Measurements from ENCODE around the gene KLF6. TPM values are rescaled to one million over a fixed set of nuclear protein-coding genes. Genes with fewer than 3 reads are reported as not detected.

KLF6 gene
- total and polyA plus RNA-seq, 9 of the 15 experiments (the other 6 are each of a cell fraction or from before 2014, with no cell fraction given), result 3.2 to 23.9 (median 8.0) TPM

DNA sequence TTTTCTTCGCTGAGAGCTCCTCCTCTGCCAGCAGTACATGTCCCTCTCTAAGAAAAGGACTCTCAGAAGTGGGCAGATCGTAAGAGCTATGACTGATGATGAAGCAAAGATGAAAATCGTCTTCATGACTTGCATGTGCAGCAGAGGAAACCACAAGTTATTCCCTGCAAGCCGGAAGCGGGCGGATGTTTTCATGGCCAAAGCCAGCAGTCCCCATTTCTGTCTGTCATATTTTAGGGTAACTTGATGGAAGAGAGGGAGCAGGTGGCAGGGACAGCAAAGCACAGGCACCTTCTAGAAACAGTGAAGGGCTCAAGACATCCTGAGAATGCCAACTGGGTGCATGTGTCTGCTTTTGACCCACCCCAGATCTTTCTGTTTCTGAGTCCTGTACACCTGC lies 19.9 kb downstream of the KLF6 start (continued):
- TF ChIP-seq, protein P1, sequence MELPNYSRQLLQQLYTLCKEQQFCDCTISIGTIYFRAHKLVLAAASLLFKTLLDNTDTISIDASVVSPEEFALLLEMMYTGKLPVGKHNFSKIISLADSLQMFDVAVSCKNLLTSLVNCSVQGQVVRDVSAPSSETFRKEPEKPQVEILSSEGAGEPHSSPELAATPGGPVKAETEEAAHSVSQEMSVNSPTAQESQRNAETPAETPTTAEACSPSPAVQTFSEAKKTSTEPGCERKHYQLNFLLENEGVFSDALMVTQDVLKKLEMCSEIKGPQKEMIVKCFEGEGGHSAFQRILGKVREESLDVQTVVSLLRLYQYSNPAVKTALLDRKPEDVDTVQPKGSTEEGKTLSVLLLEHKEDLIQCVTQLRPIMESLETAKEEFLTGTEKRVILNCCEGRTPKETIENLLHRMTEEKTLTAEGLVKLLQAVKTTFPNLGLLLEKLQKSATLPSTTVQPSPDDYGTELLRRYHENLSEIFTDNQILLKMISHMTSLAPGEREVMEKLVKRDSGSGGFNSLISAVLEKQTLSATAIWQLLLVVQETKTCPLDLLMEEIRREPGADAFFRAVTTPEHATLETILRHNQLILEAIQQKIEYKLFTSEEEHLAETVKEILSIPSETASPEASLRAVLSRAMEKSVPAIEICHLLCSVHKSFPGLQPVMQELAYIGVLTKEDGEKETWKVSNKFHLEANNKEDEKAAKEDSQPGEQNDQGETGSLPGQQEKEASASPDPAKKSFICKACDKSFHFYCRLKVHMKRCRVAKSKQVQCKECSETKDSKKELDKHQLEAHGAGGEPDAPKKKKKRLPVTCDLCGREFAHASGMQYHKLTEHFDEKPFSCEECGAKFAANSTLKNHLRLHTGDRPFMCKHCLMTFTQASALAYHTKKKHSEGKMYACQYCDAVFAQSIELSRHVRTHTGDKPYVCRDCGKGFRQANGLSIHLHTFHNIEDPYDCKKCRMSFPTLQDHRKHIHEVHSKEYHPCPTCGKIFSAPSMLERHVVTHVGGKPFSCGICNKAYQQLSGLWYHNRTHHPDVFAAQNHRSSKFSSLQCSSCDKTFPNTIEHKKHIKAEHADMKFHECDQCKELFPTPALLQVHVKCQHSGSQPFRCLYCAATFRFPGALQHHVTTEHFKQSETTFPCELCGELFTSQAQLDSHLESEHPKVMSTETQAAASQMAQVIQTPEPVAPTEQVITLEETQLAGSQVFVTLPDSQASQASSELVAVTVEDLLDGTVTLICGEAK (IDR thresholded peaks at IDR 0.05), result 0 out of 2 replicates have a peak, but pooled peaks have one; percentile 18
- TF ChIP-seq, protein P1 (CRISPR knock-in tag; IDR thresholded peaks at IDR 0.05), result no peak
- TF ChIP-seq THAP7 (CRISPR knock-in tag; IDR thresholded peaks at IDR 0.05) (no peak), TCF7L2 (IDR thresholded peaks at IDR 0.05; ENCODE audit: low read depth, low read length) (no peak), ZNF134 (CRISPR knock-in tag; conservative IDR thresholded peaks at IDR 0.05) (no peak), ZNF586 (CRISPR knock-in tag; conservative IDR thresholded peaks at IDR 0.05) (no peak), RBM15 (IDR thresholded peaks at IDR 0.05; ENCODE audit: insufficient read depth, low read length) (no peak), TBP (optimal IDR thresholded peaks at IDR 0.05; ENCODE audit: low read depth, low read length) (no peak), NBN (IDR thresholded peaks at IDR 0.05; ENCODE audit: low read depth) (peak; percentile 63; the same call in 1 of the 2 replicates), MLX (CRISPR knock-in tag; conservative IDR thresholded peaks at IDR 0.05) (no peak), ZNF507 (tag; conservative IDR thresholded peaks at IDR 0.05) (no peak), CAMTA2 (CRISPR knock-in tag; conservative IDR thresholded peaks at IDR 0.05) (no peak)
- TF ChIP-seq, protein P2, sequence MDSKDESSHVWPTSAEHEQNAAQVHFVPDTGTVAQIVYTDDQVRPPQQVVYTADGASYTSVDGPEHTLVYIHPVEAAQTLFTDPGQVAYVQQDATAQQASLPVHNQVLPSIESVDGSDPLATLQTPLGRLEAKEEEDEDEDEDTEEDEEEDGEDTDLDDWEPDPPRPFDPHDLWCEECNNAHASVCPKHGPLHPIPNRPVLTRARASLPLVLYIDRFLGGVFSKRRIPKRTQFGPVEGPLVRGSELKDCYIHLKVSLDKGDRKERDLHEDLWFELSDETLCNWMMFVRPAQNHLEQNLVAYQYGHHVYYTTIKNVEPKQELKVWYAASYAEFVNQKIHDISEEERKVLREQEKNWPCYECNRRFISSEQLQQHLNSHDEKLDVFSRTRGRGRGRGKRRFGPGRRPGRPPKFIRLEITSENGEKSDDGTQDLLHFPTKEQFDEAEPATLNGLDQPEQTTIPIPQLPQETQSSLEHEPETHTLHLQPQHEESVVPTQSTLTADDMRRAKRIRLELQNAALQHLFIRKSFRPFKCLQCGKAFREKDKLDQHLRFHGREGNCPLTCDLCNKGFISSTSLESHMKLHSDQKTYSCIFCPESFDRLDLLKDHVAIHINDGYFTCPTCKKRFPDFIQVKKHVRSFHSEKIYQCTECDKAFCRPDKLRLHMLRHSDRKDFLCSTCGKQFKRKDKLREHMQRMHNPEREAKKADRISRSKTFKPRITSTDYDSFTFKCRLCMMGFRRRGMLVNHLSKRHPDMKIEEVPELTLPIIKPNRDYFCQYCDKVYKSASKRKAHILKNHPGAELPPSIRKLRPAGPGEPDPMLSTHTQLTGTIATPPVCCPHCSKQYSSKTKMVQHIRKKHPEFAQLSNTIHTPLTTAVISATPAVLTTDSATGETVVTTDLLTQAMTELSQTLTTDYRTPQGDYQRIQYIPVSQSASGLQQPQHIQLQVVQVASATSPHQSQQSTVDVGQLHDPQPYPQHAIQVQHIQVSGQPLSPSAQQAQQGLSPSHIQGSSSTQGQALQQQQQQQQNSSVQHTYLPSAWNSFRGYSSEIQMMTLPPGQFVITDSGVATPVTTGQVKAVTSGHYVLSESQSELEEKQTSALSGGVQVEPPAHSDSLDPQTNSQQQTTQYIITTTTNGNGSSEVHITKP (IDR thresholded peaks at IDR 0.05; ENCODE audit: partially characterized antibody), result no peak
- TF ChIP-seq, protein P3, sequence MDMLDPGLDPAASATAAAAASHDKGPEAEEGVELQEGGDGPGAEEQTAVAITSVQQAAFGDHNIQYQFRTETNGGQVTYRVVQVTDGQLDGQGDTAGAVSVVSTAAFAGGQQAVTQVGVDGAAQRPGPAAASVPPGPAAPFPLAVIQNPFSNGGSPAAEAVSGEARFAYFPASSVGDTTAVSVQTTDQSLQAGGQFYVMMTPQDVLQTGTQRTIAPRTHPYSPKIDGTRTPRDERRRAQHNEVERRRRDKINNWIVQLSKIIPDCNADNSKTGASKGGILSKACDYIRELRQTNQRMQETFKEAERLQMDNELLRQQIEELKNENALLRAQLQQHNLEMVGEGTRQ (CRISPR knock-in tag; IDR thresholded peaks at IDR 0.05), result no peak

Data from K562 (cell line).